HCEC 1CT (cell line): ENCODE measurements around the gene VPS36.
"Not testable (repeated sequence)": the region's sequence is repeated elsewhere in the genome, so short reads cannot be mapped to it uniquely, and the experiment has no call there.

ENCODE experiments used
- DNase-seq: peaks from one replicate; pipeline ENCODE4 v3.0.0-alpha.2; 2017

Gene VPS36, protein sequence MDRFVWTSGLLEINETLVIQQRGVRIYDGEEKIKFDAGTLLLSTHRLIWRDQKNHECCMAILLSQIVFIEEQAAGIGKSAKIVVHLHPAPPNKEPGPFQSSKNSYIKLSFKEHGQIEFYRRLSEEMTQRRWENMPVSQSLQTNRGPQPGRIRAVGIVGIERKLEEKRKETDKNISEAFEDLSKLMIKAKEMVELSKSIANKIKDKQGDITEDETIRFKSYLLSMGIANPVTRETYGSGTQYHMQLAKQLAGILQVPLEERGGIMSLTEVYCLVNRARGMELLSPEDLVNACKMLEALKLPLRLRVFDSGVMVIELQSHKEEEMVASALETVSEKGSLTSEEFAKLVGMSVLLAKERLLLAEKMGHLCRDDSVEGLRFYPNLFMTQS

DNA sequence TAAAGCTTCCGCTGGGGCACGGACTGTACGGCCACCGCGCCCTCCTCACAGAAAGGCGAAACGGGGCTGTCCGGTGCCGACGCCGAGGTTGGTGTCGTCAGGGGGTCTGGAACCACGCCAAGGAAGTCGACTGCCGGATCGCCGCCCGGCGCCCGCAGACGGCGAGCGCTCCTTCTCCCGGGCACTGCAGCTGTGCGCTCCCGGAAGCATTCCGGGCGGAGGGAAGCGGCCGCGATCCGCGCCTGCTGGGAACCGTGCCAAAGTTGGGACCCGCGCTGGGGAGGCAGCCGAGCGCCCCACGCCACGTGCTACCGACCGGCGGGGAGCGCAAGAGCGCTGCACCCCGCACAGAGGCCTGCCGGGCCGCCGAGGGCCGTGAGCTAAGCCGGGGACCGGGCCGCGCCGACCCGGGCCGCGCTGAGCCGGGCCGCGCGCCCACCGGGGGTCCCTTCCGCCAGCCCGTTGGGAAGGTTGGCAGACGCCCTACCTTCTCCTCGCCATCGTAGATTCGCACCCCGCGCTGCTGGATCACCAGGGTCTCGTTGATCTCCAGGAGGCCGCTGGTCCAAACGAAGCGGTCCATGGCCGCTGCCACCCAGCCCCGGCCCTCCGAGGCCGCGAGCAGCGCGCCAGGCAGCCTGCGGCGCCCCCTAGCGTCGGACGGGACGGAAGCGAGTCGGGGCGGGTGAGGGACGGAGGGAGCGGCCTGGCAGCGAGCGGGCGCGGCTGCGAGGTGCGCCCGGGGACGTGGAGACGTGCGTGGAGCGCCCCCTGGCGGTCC is at the start of gene VPS36:
Gene VPS36 (minus strand): TSS at position 623 of the 781 bp plus-strand sequence. CDS start 40 bp downstream, at position 583.
- peak; percentile 91 for DNase-seq

DNA sequence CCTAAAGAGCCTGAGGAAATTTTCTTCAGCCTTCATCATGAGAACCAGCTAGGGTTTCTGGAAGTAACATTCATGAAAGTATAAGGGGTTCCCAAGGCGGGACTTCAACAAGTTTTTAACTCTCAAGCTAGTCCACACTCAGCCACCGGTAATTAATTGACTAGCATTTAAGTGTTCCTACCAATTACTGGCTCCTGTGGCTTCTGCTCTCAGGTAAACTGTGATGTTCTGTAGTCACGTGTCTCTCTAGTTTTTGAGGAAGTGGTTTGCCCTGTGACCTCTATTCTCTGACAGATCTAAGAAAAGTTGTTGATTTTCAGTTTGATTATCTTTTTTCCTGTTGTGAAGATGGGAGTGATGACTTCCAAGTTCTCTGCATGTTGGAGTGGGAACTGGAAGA is 47.5 kb upstream of the VPS36 start:
- not testable (repeated sequence) for DNase-seq

DNA sequence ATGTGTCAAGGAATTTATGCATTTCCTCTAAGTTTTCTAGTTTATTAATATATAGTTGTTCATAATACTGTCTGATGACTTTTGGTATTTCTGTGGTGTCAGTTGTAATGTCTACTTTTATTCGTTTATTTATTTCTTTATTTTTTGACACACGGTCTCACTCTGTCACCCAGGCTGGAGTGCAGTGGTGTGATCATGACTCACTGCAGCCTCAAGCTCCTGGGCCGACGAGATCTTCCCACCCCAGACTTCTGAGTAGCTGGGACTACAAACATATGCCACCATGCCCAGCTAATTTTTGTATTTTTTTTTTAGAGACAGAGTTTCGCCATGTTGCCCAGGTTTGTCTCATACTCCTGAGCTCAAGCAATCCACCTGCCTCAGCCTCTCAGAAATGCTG is 43.8 kb upstream of the VPS36 start:
- not testable (repeated sequence) for DNase-seq

DNA sequence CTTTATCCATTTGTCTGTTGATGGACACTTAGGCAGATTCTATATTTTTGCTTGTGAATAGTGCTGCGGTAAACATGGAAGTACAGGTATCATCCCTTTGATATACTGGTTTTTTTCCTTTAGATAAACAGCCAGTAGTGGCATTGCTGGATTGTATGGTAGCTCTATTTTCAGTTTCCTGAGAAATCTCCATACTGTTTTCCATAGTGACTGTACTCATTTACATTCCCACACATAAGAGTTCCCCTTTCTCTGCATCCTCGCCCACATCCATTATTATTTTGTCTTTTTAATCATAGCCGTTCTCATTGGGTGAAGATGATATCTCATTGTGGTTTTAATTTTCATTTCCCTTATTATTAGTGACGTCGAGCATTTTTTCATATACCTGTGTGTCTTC is 40.6 kb upstream of the VPS36 start:
- DNase-seq, result not testable (repeated sequence)

DNA sequence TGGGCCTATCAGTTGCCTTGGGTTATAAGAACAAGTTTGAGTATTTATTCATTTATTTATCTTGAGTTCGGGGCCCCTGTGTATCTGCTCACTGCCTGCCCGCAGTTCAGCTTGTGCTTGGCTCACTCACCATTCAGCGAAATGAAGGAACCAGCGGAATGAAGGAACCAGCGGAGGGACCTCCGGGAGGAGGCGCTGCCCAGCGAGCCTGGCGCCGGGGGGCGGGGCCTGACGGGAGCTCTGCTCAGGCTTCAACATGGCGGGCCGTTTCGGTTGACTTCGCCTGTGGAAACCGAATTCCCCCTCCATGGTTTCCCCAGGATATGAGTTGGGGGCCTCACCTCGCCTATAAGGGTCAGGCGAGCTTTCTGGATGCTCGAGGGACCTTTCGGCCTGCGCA is 38.3 kb upstream of the VPS36 start:
- DNase-seq, result not testable (repeated sequence)

DNA sequence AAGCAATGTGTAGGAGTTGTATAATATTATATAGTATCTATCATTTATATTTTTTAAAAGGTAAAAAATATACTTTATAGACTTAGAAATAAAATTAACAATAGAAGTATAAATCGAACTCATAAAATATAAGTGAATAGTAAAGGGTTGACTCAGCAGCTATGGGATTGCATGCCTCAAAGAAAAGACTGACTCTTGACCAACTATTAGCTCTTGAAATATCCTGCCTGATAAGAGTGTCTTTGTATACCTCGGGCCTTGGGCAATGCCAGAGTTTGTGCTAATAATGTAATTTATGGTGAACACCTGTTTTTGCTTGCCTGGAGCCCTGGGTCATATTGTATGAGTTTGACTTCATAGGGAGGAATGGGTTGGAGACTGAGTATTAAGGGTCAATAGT is 36.6 kb upstream of the VPS36 start:
- DNase-seq, result not testable (repeated sequence)

DNA sequence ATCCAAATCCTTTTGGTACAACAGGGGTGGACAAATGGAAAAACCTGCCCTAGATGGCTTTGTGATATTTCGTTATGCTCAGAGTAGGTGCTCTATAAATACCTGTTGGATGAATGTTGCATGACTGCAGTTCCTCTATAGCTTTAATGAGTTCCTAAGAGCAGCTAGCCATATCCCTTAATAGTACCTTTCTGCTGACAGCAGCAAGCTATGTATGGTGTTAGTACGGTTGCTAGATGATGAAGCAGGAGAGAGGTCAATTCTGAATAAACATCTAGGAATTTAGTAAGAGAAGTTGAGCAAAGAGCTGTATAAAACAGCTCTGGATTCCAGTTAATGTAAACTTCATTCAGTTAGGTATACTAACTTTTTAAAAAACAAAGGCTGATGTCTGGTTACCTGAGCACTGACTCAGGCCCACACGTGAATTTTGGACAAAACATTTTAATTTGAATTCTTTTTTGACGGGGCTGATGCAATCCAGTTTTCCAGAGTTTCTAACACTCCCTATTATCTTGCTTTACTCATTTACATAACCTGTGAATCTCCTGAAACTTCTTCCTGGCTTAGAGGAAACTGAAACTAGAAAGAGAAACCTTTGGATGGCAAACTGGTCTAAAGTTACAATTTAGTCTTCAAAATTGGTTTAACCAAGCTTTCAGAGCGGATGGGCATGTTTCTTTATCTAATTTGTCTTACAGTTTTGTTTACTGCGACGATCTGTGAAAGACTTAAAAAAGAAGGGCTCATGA is 30.4 kb upstream of the VPS36 start:
- not testable (repeated sequence) for DNase-seq

DNA sequence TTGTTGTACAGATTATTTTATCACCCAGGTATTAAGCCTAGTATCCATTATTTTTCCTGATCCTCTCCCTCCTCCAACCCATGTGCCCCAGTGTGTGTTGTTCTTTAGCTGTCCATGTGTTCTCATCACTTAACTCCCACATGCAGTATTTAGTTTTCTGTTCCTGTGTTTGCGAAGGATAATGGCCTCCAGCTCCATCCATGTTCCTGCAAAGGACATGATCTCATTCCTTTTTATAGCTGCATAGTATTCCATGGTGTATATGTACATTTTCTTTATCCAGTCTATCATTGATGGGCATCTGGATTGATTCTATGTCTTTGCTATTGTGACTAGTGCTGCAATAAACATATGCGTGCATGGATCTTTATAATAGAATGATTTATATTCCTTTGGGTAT is 18.1 kb upstream of the VPS36 start:
- not testable (repeated sequence) for DNase-seq

DNA sequence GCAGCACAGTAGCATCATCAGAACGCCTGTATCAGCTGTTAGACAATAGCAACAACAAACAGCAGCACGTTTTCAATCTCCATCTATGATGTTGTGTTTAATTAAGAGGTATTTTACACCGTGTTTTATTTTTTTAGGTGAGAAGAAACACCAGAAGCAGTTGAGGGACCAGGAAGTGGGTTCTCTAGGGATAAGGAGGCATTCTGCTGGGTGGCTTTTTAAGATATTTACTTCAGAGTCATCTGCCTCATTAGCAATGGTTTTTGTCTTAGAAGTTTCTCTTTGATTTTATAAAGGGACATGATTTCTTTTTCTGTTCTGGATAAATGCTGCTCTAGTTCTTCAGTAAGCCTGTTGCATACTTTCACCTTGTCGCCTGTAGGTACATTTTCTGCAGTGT is 13.1 kb upstream of the VPS36 start:
- no peak for DNase-seq

DNA sequence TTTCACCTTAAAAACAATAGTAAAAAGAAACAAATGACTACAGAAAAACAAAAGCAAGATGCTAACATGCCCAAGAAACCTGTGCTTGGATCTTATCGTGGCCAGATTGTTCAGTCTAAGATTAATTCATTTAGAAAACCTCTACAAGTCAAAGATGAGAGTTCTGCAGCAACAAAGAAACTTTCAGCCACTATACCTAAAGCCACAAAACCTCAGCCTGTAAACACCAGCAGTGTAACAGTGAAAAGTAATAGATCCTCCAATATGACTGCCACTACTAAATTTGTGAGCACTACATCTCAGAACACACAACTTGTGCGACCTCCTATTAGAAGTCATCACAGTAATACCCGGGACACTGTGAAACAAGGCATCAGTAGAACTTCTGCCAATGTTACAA is 10.8 kb upstream of the VPS36 start:
- no peak for DNase-seq

DNA sequence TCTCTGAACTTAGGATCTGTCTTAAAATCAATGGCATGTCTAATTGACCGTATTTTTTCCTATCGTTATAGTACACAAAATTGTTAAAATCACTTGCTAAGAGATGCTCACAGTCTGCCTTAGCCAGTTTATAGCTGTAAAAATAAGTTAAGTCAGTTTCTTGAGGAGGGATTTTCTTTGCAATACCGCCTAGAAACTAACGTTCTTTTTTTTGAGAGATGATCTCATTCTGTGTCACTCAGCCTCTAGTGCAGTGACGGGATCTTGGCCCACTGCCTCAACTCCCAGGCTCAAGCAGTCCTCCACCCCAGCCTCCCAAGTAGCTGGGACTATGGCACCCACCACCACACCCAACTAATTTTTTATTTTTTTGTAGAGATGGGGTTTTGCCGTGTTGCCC is 9.2 kb upstream of the VPS36 start:
- DNase-seq, result peak; percentile 73

DNA sequence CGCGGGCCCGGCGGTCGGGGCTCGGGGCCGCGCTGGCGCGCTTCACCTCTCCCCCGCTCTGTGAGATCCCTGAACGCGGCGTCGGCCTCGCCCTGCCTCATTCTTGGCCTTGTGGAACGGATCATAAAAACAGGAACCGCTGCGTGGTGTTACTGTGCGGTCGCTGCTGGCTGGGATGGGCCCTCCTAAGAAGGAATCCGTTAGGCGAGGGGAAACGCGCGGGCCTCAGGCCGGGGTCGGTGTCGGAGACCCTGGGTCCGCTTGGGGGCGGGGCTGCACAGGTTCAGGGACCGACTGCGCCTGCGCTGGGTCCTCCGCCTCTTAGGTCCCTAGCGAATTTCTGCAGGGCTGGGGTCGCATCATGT is 5.2 kb upstream of the VPS36 start:
- peak; percentile 48 for DNase-seq

DNA sequence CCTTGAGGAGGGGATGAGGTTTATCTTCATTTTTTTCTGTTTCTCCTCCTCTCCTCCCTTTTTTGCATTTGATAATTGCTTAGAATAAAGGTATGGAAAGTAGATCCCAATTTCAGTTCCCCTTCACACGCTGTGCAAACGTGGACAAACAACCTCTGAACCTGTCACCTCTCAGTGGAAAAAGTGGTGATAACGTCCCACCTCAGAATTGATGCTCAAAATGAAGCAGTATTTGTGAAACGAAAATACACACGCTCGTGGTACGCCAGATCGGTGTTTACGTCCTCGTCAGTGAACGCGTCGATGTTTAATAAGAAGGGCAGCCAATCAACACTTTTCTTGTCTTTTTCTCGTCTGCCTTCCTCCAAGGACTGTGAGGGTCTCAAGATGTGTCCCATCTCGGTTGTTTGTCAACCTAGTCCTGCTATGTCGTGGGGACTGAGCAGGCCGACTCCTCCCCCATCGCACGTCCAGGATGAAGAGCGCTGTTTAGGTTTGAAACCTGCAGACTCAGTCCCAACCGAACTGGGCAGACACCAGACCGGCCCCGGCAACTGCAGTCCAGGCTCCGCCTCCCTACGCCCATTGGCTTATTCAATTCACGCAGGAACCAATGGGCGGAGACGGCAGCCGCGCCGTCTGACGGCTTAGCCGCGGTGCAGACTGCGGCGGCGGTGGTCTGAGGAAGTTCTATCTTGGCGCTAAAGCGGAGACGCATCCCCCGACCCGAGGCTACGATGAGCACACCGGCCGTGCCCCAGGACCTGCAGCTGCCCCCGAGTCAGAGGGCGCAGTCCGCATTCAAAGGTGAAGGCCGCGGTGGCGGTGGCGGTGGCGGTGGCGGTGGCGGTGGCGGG is 4.6 kb upstream of the VPS36 start, which contains the start of gene CKAP2:
Gene CKAP2 (plus strand): TSS at position 659 of the 857 bp plus-strand sequence. CDS start 79 bp downstream, at position 738.
- peak; percentile 95 for DNase-seq

DNA sequence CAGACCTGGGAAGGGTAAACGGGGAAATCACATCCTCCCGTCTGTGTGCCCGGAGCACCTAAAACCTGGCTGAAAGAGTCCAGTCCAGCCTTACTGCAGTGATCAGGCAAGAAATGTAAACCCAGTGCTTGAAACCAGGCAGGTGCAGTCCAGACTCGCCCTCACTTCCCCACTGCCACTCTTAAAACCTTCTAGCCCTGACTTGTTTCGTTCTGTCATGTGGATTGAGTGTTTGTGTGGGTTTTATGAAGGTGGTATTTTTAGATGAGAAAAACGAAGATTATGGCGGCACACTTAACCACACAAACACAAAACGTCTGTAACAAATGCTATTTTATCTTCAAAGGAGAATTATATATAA is 4.0 kb upstream of the VPS36 start:
- no peak for DNase-seq

DNA sequence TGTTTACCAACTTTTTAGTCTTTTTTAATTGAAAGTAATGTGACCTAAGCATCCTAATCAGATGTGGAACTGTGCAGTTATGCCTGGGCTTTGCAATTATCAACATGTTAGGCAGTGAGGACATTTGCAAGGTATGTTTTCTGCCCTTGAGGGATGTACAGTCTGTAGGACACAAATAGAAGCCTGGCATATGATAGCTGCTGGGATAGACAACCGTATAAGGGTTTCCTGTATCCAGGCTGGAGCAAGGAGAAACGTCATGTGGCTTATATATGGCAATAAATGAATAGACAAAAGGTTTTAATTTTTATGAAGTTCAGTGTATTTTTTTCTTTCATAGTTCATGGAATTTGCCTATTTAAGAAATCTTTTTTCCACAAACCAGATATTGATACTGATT is 2.0 kb upstream of the VPS36 start:
- DNase-seq, result no peak

DNA sequence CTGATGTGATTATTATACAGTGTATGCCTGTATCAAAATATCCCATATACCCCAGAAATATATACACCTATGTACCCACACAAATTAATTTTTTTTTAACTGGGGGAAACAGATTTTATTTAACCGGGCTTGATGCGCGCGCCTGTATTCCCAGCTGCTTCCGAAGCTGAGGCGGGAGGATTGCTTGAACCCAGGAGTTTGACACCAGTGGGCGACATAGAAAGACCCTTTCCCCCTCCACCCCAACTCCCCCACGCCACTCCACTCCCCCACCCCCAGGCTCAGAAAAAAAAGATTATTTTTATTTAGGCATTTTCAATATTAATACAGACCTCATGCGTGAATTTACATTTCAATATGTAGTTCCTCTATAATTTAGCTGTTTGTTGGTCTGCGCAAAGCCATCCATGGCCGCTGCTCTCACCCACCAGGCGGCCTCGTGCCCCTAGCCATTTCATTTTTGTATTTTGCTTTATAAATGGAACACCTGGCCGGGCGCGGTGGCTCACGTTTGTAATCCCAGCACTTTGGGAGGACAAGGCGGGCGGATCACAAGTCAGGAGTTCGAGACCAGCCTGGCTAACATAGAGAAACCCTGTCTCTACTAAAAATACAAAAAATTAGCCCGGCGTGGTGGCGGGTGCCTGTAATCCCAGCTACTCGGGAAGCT is 836 bp upstream of the VPS36 start:
- DNase-seq, result no peak

DNA sequence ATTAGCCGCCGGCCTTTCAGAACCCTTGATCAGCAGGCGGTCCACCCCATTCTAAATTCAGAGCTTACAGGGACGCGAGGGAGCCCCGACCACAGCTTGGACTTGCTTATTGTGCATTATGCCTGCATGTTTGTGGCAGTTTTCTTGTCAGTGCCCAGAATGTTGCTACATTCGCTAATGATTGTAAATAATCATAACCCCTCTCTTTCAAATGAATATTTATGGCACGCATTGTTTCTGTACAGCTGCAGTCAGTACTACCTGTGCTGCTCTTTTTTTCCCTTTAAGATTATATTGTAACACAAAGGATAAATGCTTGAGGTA is 321 bp upstream of the VPS36 start:
- no peak for DNase-seq

DNA sequence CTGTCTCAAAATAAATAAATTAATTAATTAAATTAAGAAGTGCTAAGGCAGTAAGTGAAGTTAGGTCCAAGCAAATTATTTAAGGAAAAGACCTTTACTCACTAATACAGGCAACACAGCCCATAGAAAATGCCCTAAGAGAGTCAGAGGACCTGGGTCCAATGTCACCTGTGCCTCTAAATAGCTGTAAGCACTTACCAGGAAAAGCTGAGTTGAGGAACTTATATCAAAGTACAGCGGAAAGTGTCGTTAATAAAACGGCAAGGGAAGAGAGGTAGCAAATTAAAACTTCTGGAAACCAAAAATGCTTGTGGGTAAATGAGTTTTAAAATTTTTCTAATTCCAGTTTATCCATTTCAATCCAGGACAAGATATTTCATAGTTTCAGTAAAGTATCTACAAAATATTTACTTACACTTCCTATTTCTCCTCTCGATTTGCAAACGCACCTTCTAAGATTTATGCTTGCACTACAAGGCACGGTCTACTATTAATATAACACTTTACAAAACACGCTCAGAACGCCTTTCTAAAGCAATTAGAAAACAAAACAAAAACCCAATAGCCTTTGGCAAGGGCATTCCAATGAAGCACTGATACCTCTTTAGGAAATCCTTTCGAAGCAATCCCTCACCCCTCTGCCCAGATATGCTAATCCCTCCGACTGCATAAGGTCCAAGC is 963 bp downstream of the VPS36 start:
- no peak for DNase-seq

DNA sequence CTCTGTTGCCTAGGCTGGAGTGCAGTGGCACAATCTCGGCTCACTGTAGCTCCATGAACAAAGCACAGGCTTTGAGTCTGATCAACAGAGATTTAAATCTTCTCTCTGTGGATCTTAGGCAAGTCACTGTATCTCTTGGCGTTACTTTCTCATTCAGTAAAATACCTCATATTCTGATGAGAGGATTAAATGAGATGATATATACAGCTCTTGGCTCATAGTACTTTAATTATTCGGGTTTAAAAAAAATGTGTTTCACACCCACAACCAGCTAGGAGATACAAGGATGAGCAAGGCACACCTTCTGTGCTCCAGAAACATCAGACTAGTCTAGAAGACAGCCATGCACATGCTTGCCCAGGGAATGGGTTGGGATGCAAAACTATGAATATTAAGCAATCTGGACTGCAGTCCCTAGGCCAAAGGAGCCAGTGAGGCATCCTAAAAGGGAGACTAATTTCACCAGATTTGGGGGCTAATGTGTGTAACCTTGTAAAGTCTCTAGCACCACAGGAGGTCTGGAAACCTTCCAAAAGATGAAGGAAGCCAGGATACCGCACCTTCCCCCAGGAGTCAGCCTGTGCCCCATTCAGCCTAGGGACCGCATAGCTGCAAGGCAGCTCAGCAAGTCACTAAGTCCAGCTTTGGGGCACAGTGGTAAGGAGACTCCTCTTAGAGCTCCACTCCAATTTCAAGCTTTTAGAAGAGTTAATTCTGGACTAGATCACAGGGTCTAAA is 2.5 kb downstream of the VPS36 start:
- DNase-seq, result no peak

DNA sequence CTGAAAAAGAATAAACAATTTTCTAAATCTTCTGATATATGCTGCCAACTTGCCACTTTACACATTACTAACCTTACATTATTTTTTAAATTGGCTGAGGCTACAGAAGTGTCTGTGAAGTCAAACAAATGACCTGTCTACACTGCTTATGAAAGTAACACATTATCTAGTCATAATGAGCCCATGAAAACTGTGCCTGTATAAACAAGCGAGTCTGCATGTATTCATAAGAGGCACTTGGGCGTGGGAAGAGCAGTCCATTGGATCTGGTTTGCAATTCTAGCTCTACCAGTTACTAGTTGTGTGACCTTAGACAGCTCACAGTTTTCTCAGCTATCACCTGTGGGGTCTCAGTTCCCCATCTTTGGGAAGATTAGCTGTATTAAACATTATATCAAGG is 3.1 kb downstream of the VPS36 start:
- DNase-seq, result no peak

DNA sequence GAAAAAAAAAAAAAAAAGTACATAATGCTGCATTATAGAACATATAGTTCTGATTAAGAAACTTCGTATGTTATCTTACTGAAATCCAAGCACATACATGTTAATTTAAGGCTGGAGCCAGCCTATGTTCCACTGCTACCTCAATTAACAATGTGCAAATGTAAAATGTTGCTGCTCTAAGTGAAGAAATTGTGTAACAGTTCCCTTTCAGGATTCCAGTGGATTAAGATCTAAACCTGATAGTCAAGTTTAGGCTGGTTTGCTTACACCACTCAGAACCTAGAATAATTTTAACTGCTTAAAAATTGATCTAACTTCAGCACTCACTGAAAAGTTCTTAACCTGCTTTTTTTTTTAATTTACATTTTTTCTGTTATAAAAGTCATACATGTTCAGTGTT is 4.2 kb downstream of the VPS36 start:
- no peak for DNase-seq
